Mucosa of rectum (tissue), 2 donors: ENCODE results near the gene MGA.

Source experiments
- H3K27ac ChIP-seq, 2 donors: one replicate each; pipeline ENCODE4 v1.7.0; 2013; ENCODE audit warnings: inconsistent platforms in 2 of 2, low read depth in 2 of 2, low read length in 2 of 2
- H3K27me3 ChIP-seq, 2 donors: one replicate each; pipeline ENCODE4 v1.7.0; 2013; ENCODE audit warnings: low read length in 2 of 2; ENCODE audit not compliant: control insufficient read depth in 2 of 2, insufficient read depth in 2 of 2
- H3K36me3 ChIP-seq, 2 donors: one replicate each; pipeline ENCODE4 v1.7.0; 2013; ENCODE audit warnings: low read length in 2 of 2; ENCODE audit not compliant: control insufficient read depth in 2 of 2, insufficient read depth in 2 of 2
- H3K4me1 ChIP-seq, 2 donors: one replicate each; pipeline ENCODE4 v1.7.0; 2013; ENCODE audit warnings: low read length in 2 of 2, mild to moderate bottlenecking in 1 of 2; ENCODE audit not compliant: control insufficient read depth in 2 of 2, insufficient read depth in 2 of 2
- H3K4me3 ChIP-seq, 2 donors: one replicate each; pipeline ENCODE4 v1.7.0; 2013; ENCODE audit warnings: low read length in 2 of 2
- H3K9ac ChIP-seq, 2 donors: one replicate each; pipeline ENCODE4 v1.7.0; 2013; ENCODE audit warnings: low read length in 2 of 2, low read depth in 1 of 2, mild to moderate bottlenecking in 1 of 2
- H3K9me3 ChIP-seq, 2 donors: one replicate each; pipeline ENCODE4 v1.7.0; 2013; ENCODE audit warnings: low read length in 2 of 2; ENCODE audit not compliant: control insufficient read depth in 2 of 2
- donor health status: healthy.
- donor health status: Normal muscosa, but diverticular disease.

The MGA gene

DNA sequence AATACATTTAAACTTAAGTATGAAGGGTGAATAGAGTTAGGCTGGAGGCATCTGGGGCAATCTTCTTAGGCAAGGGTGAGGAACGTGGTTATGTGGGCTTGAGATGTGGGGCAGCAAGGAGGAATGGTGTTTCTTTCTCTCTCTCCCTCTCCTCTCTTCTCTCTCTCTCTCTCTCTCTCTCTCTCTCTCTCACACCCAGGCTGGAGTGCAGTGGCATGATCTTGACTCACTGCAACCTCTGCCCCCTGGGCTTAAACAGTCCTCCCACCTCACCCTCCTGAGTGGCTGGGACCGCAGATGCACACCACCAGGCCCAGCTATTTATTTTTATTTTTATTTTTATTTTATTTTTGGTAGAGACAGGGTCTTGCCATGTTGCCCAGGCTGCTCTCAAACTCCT is 4.0 kb upstream of the MGA start:
- Histone ChIP-seq H3K27ac (no peak overlapping the region), H3K36me3 (no peaks in the 10 kb centered on the region), H3K4me3 (no peak overlapping the region), H3K9ac (no peak overlapping the region), H3K27me3 (no peaks in the 10 kb centered on the region), H3K9me3 (no peaks in the 10 kb centered on the region), H3K4me1 (peaks cover 10 to 11% of the 10 kb centered on the region in 2 donors)

DNA sequence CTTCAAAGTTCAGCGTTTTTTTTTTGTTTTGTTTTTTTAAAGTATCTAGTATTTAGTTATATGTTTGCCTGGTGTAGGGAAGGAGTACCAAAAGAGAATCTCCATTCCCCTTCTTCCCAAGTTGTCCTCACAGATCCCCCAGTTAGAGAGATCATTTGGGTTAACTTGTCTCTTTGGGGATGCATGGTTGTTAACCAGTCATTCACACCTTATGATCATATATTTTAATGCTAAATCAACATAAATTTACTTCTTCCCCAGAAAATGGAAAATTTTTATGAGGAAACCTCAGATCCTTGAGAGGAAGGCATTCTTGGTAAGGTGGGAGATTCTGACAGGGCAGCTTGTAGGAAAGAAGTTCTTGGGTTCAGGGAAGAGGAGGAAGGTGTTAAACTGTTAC is 1.5 kb upstream of the MGA start:
- Histone ChIP-seq H3K4me1 (peaks cover 15 to 17% of the 10 kb centered on the region in 2 donors), H3K27ac (no peak overlapping the region), H3K9ac (no peak overlapping the region), H3K27me3 (no peaks in the 10 kb centered on the region), H3K36me3 (no peaks in the 10 kb centered on the region), H3K9me3 (no peaks in the 10 kb centered on the region), H3K4me3 (no peak overlapping the region)

GRCh38 chr15:41659190-41659589 is 1.0 kb upstream of the MGA start:
- Histone ChIP-seq H3K4me1 (peaks cover 15 to 17% of the 10 kb centered on the region in 2 donors), H3K27me3 (no peaks in the 10 kb centered on the region), H3K9ac (no peak overlapping the region), H3K27ac (no peak overlapping the region), H3K36me3 (no peaks in the 10 kb centered on the region), H3K4me3 (no peak overlapping the region), H3K9me3 (no peaks in the 10 kb centered on the region)

DNA sequence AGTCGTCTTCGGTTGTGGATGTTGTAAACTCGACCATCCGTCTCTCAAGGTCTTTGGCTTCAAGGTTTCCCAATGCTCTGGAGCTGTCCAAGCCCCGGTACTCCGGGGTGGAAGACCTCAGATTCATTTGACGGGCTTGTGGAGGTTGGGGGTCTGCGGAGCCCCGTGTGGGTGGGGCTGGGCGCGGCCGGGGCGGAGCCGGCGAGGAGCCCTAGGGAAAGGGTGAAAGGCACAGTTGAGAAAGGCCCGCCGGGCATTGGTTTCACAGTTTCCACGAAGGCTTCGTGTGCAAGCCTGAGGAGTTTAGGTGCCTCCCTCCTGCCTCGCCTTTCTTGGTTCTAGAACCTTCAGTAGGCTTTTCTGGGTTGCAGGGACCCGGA is 360 bp upstream of the MGA start:
- Histone ChIP-seq H3K4me1 (peaks cover 15 to 17% of the 10 kb centered on the region in 2 donors), H3K36me3 (no peaks in the 10 kb centered on the region), H3K9ac (peak overlapping the region; percentile 42 to 77), H3K9me3 (no peaks in the 10 kb centered on the region), H3K4me3 (peak overlapping the region; percentile 82 to 87), H3K27ac (peak overlapping the region; percentile 90), H3K27me3 (no peaks in the 10 kb centered on the region)

- Histone ChIP-seq H3K9me3 (no peaks in the 10 kb centered on the region), H3K9ac (peak overlapping the region; percentile 38 to 77), H3K27ac (peak overlapping the region; percentile 90), H3K36me3 (no peaks in the 10 kb centered on the region), H3K27me3 (no peaks in the 10 kb centered on the region), H3K4me1 (peaks cover 15 to 17% of the 10 kb centered on the region in 2 donors), H3K4me3 (peak overlapping the region; percentile 82 to 87)
Measured at GRCh38 chr15:41661078-41661517, 893 bp downstream of the MGA start.

- no peaks in the 10 kb centered on the region for H3K36me3 ChIP-seq
- peak overlapping the region; percentile 38 to 77 for H3K9ac ChIP-seq
- H3K4me1 ChIP-seq, result peaks cover 15 to 17% of the 10 kb centered on the region in 2 donors
- H3K4me3 ChIP-seq, result peak overlapping the region; percentile 82 to 87
- H3K9me3 ChIP-seq, result no peaks in the 10 kb centered on the region
- H3K27me3 ChIP-seq, result no peaks in the 10 kb centered on the region
- H3K27ac ChIP-seq, result peak overlapping the region; percentile 90
Measured at GRCh38 chr15:41661518-41662225, 1.5 kb downstream of the MGA start.

DNA sequence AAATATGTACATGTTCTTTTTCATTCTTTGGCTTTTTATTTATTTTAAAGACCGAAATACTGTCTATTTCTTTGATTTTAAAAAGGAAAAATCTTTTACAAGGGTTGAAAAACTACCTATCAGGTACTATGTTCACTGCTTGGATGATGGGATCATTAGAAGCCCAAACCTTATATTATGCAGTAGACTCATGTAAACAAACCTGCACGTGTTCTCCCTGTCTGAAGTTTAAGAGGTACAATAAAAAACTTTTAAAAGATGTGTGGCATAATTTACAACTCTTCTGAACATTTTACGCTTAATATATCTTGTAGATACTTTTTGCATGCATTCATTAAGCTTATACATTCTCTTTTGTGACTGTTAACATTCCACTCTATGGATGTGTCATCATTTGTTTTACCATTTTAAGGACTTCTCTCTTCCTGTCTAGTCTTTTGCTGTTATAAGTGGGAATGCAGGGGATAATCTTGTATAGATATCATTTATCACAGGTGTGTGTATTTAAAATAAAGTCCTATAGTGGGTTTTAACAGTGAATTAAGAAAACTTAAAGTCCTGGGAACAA is 6.2 kb downstream of the MGA start:
- Histone ChIP-seq H3K4me1 (peaks cover 2 to 5% of the 10 kb centered on the region in 2 donors), H3K4me3 (no peak overlapping the region), H3K9me3 (no peaks in the 10 kb centered on the region), H3K27ac (no peak overlapping the region), H3K36me3 (peaks cover 4 to 10% of the 10 kb centered on the region in 2 donors), H3K9ac (no peak overlapping the region), H3K27me3 (no peaks in the 10 kb centered on the region)

DNA sequence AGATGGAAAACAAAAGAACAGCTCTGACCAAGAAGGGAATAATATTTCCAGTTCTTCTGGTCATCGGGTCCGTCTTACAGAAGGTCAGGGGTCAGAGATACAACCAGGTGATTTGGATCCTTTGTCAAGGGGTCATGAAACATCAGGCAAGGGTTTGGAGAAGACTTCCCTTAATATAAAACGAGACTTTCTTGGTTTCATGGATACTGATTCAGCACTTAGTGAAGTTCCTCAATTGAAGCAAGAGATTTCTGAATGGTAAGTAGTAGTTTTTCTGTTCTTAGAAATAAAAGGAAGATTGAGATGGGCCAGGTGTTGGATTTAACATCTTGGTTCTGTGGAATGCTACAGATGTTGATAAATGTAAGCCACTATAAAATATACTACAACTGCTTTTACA is 9.5 kb downstream of the MGA start:
- H3K36me3 ChIP-seq, result peaks cover 4 to 10% of the 10 kb centered on the region in 2 donors
- H3K4me3 ChIP-seq, result no peak overlapping the region
- H3K9me3 ChIP-seq, result no peaks in the 10 kb centered on the region
- no peak overlapping the region for H3K9ac ChIP-seq
- H3K4me1 ChIP-seq, result no peaks in the 10 kb centered on the region
- no peaks in the 10 kb centered on the region for H3K27me3 ChIP-seq
- H3K27ac ChIP-seq, result no peak overlapping the region

DNA sequence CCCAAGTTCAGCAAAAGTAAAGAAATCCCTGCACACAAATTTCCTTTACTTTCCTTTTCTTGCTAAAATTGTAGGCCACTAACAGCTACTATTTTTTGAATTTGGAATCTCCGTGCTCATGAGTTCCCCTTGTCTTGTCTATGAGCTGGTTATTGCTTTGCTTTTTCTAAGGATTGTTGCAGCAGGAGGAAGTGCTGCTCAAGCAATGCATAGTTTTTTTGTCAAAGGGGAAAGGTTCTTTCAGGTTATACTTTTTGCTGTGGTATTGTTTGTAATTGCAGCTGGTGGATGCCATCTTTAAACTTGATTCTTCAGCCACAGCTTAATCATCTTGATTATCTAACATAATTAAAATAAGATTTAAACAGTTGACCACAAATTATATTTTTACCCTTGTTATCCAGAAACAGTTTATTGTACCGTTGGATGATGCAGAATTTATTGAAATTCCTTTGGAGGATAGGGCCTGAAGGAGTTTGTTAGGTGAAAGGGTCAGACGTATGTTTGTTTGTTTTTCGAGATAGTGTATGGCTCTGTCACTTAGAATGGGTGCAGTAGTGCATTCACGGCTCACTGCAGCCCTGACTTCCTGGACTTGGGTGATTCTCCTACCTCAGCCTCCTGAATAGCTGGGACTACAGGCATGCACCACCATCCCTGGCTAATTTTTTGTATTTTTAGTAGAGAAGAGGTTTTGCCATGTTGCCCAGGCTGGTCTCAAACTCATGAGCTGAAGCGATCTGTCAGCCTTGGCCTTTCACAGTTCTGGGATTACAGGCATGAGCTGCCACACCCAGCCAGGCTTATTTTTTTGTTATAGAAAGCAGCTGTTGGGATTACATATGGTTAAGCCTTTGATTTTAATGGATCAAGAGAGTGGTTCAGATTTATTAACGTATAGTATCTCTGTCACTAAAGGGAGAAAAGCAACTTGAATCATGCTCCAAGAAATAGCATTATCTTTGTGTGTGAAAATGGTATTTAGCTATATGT is 11.7 kb downstream of the MGA start:
- Histone ChIP-seq H3K9me3 (no peaks in the 10 kb centered on the region), H3K4me3 (no peak overlapping the region), H3K27me3 (no peaks in the 10 kb centered on the region), H3K36me3 (peaks cover 4 to 10% of the 10 kb centered on the region in 2 donors), H3K9ac (no peak overlapping the region), H3K27ac (no peak overlapping the region), H3K4me1 (no peaks in the 10 kb centered on the region)

DNA sequence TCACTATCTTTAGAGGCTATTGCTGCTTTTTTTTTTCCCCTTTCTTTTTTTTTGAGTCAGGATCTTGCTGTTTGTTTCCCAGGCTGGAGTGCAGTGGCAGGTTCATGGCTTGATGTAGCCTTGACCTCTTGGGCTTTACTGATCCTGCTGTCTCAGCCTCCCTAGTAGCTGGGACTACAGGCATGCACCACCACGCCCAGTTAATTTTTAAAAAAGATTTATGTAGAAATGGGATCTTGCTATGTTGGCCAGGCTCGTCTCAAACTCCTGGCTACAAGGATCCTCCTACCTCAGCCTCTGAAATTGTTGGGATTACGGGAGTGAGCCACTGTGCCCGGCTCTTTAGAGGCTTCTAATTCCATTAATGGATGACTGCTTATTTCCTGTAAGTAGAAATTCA is 15.1 kb downstream of the MGA start:
- H3K9ac ChIP-seq, result no peak overlapping the region
- H3K4me3 ChIP-seq, result no peak overlapping the region
- no peaks in the 10 kb centered on the region for H3K27me3 ChIP-seq
- no peaks in the 10 kb centered on the region for H3K4me1 ChIP-seq
- H3K27ac ChIP-seq, result no peak overlapping the region
- no peaks in the 10 kb centered on the region for H3K9me3 ChIP-seq
- no peaks in the 10 kb centered on the region for H3K36me3 ChIP-seq
